NCI-H2107 treated with DMSO at 0.1 percent for 48 hours (cell line): ENCODE measurements around the gene ZNF784.

Experiments used
- DNase-seq: peaks from one replicate; lab custom pipeline; 2025; ENCODE audit not compliant: unreplicated experiment; lab: John Stamatoyannopoulos, UW

Gene ZNF784

DNA sequence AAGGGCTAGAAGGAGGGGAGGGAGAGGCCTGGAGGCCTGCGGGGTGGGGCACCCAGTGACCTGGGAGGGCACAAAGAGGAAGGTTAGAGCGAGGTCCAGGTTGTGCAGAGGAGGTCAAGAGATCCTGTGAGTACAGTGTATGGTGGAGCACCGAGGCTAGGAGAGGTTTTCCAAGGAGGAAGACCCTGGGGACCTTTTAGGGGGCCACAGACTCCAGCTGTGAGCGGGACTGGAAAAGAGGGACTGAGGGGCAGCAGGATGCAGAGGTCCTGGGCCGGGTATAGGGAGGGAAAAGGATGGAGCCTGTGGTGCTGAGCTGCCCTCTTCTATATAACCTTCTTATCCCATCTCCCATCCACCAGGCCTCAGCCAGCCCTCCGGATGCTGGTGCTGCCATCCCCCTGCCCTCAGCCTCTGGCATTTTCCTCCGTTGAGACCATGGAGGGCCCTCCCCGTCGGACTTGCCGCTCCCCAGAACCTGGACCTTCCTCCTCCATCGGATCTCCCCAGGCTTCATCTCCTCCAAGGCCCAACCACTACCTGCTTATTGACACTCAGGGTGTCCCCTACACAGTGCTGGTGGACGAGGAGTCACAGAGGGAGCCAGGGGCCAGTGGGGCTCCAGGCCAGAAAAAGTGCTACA is 19.9 kb upstream of the ZNF784 start:
- no peak for DNase-seq

DNA sequence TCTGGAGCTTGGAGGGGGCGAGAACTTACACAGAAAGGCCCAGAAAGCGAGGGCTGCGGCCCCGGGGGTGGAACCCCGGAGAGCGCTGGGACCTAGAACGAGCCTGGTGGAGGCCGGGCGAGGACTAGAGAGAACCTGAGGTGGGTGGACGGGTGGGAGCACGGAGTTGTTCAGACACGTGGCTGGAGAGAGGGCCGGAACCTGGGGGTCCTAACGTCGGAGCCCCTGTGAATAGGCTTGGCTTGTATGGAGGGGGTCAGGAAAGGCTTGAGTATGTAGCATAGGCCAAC is 19.5 kb upstream of the ZNF784 start:
- no peak for DNase-seq

DNA sequence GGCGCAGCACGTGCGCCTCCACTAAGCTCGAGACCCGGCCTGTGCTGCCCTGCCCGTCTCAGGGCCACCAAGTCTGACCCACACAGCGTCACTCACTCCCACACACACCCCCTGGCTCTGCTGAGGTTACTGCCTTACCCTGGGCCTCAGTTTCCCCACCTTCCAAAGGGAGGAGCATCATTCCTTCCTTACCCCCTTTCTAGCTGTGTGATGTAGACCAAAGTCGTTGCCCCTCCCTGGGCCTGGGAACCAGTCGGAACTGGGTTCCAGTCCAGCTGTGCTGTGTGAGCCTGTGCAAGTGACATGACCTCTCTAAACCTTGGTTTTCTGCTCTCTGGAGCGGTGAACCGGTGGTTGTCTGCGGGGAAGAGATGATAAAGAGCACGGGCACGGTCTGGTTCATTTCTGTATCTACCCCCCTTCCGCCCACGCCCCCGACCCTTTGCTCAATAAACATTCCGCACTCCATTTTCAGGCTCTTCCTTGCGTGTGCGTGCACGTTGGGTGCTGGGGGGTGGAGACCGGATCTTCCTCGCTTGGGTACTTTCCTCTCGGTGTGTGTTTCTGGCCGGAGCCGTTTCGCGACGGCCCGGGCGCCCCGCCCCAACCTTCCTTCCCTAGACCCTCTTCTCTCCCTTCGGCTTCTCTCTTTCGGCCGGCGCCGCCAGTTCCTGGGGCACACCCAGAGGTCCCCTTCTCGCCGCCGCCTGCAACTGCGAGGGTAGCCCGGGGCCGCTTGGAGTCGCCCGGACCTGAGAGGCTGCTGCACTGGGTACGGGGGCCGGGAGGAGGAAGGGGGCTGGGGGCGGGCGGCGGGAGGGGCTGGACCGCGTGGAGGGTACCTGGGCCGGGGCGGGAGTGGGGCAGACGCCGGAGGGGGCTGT is 18.9 kb upstream of the ZNF784 start, which contains the start of gene ZNF581:
Gene ZNF581 (plus strand): TSS at position 647 of the 884 bp plus-strand sequence. CDS start 923 bp downstream, outside the sequence.
- DNase-seq: peak; percentile 17

DNA sequence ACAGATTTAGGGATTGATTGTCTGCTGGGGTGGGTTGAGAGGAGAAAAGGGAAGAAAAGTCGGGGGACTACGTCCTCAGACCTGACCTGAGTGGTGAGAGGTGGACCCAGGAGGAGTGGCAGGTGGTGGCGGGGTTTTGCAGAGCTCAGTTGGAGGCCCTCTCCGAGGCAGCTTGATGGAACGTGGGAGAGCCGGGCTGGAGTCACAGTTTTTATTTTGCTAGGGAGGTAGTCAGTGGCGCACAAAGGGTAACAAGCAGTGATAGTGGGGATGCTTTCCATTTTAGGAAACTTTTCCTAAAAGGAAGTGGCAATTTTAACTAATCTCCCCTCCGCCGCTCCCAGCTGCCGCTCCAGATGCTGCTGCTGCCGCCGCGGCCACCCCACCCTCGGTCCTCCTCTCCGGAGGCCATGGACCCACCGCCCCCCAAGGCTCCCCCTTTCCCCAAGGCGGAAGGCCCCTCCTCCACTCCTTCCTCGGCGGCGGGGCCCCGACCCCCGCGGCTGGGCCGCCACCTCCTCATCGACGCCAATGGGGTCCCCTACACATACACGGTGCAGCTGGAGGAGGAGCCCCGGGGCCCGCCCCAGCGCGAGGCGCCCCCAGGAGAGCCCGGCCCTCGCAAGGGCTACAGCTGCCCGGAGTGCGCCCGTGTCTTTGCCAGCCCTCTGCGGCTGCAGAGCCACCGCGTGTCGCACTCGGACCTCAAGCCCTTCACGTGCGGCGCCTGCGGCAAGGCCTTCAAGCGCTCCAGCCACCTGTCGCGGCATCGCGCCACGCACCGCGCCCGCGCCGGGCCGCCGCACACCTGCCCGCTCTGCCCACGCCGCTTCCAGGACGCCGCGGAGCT is 18.0 kb upstream of the ZNF784 start:
- peak; percentile 10 for DNase-seq

DNA sequence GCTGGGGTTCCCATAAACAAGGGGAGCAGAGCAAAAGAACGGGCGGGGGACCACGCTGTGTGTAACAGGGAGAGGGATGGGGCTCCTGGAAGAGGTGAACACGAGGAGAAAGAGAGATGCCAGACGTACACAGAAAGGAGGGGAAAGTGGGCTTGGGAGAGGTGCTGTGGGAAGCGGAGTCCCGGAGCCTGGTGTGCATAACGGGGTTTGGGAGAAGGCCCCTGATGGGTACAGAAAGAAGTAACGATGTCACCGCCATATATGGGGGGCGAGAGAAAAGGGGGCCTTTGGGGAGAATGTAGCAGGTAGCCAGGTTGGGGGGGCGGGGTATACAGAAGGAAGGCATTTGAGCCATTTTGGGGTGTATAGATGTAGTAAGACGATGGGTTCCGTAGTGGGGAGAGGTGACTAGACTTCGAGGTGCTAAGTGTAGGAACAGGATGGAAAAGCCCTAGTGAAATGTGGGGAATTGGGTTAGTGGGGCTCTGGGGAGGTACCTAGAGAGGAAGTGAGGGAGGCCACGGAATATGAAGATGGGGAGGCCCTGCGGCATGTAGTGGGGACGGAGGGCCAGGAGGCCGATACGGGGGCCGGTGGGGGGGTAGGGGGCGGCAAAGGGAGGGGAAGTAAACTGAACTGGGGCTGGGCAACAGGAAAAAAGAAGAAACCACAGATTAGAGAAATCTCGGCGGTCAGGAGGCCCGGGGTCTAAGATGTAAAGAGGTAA is 17.2 kb upstream of the ZNF784 start:
- DNase-seq: peak; percentile 8

DNA sequence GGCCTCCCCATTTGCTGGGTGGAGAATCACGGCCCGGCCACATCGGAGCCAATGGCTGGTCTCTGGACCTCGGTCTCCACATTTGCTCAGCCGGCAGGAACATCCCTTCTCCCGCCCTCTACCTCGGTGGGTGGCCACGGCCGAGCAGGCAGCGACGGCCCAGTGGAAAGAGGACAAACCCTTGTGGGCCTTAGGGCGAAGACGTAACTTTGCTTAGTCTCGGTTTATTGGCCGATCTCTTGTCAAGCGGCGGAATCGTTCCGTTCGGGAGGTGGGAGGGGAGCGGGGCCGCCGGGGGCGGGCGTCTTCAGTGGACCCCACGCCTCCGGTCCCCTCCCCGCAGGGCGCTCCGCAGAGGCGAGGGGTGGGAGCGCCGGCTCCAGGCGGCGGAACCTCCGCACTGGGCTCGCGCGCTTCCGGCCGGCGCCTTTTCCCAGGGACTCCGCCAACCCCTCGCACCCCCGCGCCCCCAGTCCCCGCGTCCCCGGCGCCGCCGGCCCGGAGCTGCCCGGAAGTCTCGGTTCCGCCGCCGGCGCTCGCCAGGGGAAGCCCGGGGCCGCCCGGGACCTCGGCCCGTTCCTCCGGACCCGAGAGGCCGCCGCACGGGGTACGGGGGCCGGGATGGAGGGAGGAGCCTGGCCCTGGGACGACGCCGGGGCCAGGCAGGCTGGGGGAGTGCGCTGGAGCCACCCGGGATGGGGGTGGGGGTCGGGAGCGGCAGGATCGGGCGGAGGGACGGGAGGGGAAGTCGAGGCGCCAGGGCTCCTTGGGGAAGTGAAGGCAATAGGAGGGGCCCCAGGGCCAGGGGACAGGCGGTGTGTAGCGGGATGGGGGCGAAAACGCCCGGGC is 16.4 kb upstream of the ZNF784 start, which contains the start of gene ZNF580:
Gene ZNF580 (plus strand): TSS at position 426 of the 849 bp plus-strand sequence. CDS start 1,507 bp downstream, outside the sequence.
- DNase-seq: peak; percentile 10

DNA sequence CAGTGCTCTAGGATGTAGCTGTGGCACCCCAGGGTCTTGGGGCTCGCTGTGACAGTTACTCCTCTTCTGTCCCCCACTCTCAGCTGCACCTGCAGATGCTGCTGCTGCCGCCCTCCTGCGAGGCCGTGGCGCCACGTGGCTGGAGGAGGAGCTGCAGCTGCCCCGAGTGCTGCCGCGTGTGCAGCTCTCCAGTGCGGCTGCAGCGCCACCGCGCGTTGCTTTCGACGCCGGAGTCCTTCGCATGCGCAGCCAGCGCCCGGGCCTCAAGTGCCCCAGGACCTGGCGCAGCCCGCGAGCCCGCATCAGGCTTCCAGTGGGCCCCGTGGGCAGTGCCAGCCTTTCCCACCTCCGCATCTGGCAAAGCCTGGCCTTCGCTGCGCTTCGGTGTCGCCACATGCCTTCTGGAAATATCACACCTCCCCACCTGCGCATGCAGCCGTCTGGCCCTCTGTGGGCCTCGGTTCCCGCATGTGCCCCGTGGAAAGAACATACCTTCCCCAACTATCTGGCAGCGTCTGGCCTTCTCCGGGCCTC is 15.7 kb upstream of the ZNF784 start:
- no peak for DNase-seq

DNA sequence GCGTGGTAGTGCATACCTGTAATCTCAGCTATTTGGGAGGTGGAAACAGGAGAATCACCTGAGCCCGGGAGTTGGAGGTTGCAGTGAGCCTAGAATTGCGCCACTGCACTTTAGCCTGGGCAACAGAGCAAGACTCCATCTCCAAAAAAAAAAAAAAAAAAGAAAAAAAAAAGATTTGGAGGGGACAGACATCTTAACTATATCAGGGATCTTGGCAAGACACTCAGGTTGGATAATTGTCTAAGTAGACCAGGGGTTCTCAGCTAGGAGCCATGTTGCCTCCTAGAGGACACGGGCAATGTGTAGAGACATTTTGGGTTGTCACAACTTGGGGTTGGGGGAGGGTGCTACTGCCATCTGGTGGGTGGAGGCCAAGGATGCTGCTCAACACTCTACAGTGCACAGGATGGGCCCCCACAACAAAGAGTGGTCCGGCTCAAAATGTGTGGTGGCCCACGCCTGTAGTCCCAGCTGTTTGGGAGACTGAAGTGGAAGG is 14.5 kb upstream of the ZNF784 start:
- DNase-seq: no peak

DNA sequence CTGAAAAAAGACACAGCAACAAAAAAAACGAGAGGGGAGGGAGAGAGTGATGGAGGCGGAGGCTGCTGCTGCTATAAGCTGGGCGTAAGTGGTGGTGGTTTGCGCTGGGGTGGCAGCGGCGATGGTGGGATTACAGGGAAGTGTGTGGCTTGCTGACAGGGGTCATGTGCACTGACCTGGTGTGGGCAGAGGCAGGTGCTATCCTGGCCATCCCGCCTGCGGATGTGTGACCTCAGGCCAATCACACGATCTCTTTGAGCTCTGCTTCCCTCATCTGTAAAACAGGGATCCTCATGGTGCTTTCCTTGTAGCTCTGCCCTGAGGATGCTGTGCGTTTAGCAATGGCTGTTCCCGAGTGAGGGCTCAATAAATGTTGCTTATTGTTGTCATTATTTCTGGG is 13.2 kb upstream of the ZNF784 start:
- no peak for DNase-seq

DNA sequence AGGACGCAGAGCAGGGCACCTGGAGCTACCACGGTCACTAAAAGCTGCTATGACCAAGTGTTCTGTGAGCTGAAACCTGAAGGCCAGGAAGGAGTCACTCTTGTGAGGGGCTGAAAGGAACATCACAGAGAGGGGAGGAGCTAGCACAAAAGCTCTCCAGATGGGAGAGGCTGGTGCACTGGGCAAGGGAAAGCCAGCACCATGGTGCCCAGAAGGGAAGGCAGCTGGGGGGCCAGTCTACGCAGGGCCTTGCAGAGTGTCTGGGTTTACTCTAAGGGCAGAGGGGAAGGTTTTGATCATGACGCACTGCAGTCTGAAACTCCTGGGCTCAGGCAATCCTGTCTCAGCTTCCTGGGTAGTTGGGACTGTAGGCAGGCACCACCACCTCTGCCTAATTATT is 12.4 kb upstream of the ZNF784 start:
- no peak for DNase-seq

DNA sequence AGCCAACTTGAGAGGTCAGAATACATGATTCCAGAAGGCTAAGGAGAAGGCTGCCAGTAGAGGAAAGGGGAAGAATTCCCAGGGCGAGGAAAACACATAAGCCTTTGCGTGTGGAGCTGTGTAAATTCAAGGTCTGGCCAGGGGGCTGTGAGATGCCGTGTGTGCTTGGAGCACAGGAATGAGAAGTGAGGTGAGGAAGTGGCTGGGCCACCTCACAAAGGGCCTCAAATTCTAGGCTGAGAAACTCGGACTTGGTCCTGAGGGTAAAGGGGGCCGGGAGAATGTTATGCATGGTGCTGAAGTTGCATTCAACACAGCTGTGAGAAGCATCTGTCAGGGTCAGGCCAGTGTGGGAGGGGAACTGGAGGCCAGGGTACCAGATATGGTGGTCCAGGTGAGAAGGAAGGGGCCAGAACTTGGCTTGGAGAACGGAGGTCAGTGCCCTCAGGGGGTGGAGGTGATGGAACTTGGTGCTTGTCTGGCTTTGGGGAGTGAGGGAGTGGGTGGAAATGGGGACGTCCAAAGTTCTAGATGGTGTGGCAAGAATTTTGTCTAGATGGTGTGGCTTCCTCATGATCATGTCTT is 11.6 kb upstream of the ZNF784 start:
- no peak for DNase-seq

DNA sequence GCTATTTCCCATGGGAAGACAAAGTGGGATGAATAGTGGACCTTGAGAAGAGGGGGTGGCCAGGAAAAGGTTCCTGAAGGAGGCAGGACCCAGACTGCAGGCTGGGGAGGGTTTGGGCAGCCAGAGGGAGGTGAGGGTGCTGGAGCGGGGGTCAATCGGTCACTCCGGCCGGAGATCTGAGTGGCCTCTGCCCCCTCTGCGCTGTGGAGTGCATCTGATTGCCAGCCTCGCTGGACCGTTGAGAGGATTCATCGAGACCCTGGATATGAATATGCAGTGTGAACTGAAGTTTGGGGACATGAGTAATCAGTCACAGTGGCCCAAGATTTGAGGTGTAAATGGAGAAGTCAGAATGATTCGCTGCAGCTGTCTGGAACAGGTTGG is 11.0 kb upstream of the ZNF784 start:
- DNase-seq: no peak

DNA sequence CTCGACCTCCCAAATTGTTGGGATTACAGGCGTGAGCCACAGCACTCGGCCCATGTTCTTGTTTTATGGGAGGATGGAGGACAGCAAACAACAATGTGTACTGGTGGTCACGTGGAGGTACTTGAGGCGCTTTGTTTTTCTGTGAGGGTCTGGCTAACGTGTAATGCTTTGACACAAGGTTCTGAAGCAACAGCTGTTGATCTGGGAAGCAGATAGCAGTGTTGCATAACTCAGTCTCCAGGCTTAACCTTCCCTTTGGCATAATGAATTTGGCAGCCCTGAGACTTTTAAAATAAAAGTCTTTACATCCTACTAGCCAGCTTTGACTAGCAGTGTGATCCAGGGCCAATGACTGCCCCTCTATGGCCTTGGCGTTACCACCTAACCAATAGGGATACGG is 9.5 kb upstream of the ZNF784 start:
- DNase-seq: no peak

DNA sequence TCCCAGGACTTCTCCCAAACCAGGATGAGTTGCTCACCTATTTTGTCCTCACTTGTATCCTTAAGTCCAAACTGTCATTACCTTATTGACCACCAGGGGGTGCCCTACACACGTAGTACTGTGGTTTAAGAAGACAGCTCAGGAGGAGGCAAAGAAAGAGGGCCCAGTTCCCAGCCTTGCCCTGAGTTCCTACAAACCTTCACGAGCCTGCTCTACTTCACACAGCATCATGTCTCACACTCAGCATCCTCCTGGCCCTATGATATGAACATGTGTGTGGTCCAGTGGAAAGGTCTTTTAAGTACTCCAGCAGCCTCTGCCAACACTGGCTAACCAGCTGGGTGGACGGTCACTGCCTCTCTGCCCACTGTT is 8.1 kb upstream of the ZNF784 start:
- peak; percentile 81 for DNase-seq

DNA sequence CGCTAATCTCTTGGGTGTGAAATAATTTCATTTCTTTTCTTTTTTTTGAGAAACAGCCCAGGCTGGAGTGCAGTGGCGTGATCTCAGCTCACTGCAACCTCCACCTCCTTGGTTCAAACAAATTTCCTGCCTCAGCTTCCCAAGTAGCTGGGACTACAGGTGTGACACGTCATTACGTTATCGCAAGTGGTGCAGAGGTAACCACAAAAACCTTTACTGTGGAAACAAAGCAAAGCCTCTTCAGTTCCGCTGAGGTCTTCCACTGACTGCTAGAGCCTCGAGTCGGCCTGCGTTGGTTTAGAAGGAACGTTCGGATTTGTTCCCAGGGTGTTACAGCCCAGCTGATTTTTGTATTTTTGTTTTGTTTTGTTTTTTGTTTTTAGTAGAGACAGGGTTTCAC is 2.0 kb upstream of the ZNF784 start:
- peak; percentile 15 for DNase-seq

DNA sequence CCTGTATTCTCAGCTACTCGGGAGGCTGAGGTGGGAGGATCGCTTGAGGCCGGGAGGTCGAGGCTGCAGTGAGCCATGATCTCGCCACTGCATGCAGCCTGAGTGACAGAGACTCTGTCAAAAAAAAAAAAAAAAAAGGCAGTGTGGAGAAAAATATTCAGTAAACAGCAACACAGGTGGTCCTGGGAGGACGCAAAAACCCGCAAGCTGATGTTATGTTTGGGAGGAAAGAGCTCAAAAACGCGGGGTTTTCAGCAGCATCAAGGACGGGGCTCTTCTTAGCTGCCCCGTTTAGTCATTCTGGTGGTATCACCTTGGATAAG is 599 bp upstream of the ZNF784 start:
- DNase-seq: no peak

DNA sequence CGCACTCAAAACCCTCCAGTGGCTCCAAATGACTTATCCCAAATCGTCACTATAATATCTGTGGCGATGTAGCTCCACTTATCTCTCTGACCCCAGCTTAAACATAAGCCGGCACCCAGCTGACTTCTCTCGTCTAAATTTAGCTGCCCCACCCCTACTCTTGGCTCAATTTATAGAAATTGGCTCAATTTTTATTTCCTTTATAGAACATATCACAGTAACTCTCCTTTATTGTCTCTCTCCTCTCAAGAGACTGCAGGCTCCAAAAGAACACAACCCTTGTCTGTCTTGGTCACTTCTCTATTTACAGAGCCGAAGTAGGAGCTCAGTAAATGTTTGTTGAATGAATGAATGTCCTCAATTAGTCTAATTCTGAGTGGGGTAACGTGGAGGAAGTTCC is 805 bp downstream of the ZNF784 start:
- no peak for DNase-seq

DNA sequence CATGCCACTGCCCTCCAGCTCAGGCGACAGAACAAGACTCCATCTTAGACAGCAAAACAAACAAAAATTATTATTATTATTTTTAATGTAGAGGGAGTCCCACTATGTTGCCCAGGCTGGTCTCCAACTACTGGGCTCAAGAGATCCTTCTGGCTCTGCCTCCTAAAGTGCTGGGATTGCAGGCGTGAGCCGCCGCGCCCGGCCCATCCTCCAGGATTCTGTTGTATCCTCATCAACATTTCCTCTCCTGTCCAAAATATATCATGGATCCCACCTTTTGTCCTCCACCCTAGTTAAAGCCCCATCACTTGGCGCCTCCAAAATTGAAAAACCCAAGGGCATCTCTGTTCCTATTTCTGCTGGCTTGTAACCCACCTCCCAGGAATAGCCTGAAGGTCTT is 1.2 kb downstream of the ZNF784 start:
- DNase-seq: no peak

DNA sequence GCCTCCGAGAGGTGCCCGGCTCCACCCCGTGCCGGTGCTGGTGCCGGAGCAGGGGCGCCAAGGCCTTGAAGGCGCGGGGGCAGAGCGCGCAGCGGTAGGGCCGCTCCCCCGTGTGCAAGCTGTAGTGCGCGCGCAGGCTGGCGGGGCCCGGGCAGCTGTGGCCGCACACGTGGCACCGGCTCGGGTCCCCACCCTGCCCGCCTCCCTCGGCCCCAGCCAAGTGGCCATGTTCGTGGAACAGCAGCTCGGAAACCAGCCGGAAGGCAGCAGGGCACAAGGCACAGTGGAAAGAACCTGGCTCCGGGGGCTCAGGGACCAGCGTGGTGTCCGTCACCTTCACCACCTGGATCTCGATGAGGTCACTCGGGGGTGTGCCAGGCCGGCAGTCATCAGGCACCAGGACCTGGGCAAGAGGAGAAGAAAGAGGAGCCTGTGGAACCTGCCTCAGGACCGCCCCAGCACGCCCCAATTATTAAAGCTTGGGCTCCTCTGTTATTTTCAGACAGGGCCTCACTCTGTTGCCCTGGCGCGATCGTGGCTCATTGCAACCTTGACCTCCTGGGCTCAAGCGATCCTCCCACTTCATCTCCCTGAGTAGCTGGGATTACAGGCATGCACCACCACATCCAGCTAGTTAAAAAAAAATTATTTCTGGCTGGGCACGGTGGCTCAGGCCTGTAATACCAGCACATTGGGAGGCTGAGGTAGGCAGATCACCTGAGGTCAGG is 2.0 kb downstream of the ZNF784 start:
- DNase-seq: no peak
